GM21360 (cell line): Measurements from ENCODE around the gene PODXL2.

Source experiments
- ATAC-seq: cut with Tn5 transposase; IDR thresholded peaks from one replicate; pipeline ENCODE4 v1.9.1; 2021; ENCODE audit warnings: mild to moderate bottlenecking, moderate library complexity; ENCODE audit not compliant: unreplicated experiment

The PODXL2 gene

GRCh38 chr3:127706312-127706711 is 77.3 kb downstream of the PODXL2 start:
- no peak for ATAC-seq

DNA sequence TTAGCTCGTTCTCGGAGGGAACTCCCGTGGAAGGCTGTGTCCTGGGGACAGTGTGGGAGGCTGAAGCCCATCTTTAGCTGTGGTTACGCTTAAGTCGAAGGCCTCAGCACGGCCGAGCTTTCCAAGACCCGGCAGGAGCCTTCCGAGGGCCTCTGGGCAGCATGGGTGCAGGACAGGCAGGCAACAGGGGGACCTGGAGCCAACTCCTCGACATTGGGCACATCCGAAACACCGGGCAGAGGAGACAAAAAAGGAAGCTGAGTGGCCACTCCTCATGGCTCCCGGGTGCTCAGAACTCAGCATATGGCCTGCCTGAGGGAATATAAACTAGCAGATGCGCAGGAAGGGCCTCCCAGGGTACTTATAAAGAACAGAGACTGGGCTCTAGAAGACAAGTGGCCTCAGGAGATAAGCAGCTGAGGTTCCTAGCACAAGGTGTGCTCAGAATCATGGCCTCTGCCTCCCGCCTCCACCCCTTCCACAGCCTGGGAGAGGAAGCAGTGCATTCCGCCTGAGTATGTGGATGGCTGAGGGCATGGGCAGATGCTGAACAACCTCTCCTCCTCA is 77.9 kb downstream of the PODXL2 start:
- ATAC-seq = no peak

DNA sequence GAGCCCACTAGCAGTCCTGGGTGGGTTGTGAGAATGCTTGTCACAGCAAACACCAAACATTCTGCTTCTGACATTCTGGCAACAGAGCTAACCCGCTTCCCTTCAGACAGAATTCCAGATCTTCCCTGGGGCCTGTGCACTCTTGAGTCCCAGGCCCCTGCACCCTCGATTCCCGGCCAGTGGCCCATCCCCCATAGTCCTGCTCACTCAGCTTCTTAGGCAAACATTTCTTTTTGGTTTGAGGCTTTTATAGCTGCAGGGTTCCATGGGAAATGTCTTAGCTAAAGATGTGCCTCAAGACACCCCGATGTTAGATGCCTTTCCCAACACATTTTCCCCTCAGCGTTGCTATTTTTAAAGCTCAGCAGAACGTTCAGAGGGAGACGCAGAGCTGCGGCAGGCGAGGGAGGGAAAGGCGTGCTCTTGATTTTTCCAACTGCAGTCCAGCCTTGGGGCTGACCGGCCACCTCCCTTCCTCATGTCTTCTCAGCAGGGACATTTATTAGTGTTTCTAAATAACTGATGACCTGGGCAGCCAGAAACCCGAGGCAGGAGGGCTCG is 78.9 kb downstream of the PODXL2 start:
- ATAC-seq = no peak

- no peak for ATAC-seq
Measured at GRCh38 chr3:127708837-127709236, 79.9 kb downstream of the PODXL2 start.

DNA sequence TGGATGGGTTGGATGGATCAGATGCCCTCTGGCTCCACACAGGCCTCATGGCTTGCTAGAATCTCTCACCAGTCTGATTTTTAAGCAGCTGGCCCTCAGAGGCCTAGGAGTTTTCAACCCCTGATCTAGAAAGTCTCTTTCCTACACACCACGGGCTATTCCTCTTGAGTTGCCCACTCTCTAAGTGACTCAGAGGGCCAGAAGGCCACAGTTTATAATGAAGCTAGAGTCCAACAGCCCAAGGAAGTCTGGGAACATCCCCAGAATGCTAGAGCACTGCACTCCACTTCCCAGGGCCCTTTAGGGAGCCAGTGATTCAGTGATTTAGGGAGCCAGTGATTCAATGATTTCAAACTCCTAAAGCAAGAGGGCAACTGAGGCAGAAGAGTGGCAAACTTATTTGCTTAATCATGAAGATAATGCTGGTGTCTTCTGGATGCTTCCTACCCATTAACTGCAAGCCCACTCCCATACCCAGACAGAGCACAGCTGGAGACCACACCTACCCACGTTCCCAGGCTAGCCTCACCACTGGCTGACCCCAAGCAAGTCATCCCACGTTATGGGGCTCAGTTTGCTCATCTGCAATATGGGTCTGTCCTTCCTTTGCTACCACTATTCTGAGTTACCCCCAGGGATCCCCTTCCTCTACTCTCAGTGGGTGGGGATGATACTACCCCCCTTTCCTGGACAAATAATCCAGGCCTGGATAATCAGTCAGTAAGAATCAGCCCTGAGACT is 80.5 kb downstream of the PODXL2 start:
- no peak for ATAC-seq

DNA sequence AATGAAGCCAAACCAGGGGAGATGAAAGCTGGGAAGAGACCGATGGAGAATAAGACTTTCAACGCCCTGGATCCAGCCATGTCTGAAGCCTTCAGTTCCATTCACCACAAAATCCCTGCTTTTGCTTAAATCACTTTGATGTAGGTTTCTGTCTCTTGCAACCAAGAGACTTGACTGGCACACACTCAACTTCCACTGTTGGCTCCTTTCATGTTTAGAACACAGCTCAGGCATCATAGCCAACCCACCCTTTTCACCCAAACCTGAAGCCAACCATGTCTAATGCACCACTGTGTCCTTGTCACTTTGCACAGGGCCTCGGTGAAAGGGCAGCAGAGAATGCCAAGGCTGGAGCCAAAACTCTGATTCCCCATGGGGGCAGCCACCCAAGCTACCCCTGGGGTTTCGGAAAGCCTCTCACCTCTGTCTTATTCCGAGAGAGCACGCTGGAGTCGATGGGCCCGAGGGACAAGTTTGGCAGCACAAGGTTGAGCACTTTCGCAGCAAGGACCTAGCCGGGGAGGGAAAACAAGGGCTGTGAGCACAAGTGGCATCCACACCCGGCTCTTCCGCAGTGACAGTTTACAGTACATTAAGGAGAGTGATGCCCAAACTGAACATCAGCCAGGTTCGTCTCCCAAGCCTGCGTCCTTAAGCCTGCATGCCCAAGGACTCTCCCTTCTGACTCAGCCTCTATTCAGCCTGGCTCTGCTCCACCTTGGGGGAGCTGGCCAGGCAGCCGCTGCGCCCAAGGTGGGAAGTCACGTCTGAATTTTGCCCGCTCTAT is 81.4 kb downstream of the PODXL2 start:
- ATAC-seq = no peak

DNA sequence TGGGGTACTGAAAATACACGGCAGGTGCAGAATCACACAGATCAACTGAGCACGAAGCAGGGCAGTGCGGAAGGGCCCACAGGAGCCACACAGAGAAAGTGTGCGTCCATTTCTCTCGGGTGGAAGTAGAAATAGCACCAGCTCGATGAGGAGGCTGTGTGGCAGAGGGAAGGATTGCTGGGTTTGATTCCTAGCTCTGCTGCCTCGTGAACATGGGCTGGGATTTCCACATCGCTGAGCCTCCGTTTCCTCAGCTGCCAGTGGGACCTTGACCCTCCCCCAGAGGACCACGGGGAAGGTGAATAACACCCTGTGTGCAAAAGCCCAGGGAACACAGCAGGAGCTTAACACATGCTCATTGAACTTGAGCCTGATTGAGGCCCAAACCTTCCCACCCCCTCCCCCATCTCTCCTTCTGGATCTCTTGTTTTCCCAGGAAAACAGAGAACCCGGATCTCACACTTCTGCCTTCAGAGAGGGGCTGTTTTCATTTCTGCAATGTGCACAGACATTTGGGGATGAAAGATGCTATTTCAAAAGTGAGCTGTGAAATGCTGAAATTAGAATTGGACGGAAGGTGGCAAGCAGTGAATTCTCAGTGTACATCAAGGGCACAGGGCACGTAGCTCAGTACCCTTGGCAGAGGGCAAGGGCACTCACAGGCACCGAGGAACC is 82.2 kb downstream of the PODXL2 start:
- no peak for ATAC-seq

DNA sequence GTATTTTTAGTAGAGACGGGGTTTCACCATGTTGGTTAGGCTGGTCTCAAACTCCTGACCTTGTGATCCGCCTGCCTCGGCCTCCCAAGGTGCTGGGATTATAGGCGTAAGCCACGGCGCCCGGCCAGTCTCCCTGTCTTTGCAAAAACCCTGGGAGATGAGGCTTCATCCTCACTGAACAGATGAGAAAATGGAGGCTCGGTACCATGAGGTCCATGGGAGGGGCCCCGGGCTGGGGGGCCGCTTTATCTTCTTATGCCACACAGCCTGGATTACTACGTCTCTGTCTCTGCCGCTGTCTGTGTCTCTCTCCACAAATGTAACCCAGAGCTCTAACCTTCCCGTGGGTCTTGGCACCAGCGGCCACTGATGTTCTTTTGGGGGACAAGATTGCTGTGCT is 82.9 kb downstream of the PODXL2 start:
- ATAC-seq = no peak

DNA sequence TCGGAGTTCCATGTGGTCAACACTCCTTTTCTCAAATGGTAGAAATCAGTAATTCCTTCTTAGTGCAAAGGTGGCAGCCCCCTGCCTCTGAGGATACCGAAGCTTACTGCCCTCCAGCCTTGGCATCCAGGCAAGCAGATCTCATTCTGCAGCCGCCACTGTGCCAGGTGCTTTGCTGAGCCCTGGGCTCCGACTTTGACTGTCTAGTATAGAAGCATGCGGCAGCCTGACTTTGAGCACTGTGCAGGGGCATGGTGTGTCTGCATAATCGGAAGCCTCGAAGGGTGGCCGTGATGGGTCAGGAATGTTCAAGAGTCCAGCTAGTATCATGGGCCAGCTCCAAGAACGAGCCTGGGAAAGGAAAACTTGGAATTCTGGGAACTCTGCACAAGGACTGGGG is 83.5 kb downstream of the PODXL2 start:
- no peak for ATAC-seq

- no peak for ATAC-seq
Measured at GRCh38 chr3:127712881-127713771, 84.1 kb downstream of the PODXL2 start.

GRCh38 chr3:127714125-127714571 is 85.2 kb downstream of the PODXL2 start:
- ATAC-seq = no peak

- no peak for ATAC-seq
Measured at GRCh38 chr3:127714866-127715265, 85.9 kb downstream of the PODXL2 start.

DNA sequence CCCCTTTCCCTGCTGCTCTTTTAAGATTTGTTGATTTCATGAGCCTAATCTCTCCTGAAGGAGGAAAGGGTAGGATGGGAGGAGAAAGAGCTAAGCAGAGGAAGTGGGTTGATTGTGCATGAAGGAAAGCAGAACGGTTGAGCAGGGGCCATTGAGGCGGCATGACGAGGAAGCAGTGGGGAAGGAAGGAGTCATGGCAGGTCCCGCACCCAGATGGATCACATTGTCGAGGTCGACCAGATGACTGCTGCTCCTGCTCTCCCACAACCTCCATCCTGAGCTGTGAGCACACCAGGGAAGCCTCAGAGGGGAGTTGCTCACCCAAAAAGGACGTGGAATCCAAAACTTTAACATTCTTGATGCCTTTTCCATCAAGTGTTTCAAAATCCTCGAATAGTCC is 86.5 kb downstream of the PODXL2 start:
- no peak for ATAC-seq

- ATAC-seq = no peak
Measured at GRCh38 chr3:127716384-127716783, 87.4 kb downstream of the PODXL2 start.

- no peak for ATAC-seq
Measured at GRCh38 chr3:127717357-127718244, 88.6 kb downstream of the PODXL2 start.

DNA sequence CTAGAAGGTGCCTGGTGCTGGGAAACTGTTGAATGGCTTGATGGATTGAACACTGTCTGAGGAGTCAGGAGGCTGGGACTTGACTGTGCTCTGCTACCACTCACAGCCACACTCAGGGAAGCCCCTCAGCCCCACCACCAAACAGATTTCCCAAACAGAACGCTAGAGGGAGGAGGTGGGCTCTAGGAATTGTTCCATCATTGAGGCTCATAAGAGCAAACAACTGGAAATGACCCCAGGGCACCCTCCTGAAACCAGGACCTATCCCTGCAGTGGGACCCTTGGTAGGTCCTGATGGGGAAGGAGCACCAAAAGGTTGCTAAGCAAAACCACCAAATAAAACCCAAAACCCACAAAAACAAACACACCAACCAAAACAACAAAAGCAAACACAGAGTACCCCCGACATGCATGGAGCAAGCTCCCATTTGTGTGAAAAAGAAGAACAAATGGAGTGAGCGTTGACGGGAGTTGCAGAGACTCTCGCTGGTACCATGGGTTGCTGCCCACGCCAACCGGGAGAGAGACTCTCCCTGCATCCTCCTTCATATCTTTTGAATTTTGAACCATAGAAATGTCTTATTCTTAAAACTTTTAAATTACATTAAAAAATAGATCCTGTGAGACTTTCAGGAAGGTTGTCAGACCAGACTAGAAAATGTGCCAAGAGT is 89.4 kb downstream of the PODXL2 start:
- no peak for ATAC-seq

DNA sequence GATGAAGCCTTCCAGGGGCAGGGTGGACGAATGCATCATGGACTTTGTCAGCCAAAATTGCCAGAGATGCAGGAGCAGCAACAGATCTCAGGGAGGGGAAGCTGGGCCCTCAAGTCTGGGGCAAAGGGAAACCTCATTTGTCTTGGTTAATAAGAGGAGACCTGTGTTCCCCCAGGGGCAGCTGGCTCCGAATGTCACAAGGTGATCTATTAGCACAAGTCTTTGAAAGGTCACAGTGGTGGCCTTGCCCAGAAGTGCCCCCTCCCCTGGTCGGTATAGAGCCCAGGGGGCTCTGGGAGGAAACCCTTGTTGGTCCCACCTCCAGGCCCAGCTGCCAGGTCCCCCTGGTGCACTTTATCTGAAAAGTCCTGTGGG is 89.9 kb downstream of the PODXL2 start:
- ATAC-seq = no peak

GRCh38 chr3:127719369-127719768 is 90.4 kb downstream of the PODXL2 start:
- ATAC-seq = no peak
